Measurements from ENCODE around the gene TSC22D2. TPM values are rescaled to one million over a fixed set of nuclear protein-coding genes. Genes with fewer than 3 reads are reported as not detected.

TSC22D2 gene
- total and polyA plus RNA-seq, 2 donors (not counting 3 experiments of a cell fraction or from before 2014, with no cell fraction given): 7.6 to 43.9 TPM

- Histone ChIP-seq H3K4me2 (ENCODE audit: insufficient read depth, low read length) (peak overlapping the region; percentile 44), H3K9me3 (replicated peaks; ENCODE audit: control insufficient read depth, insufficient read depth, low read length) (no peaks in the 10 kb centered on the region), H3K79me2 (ENCODE audit: control insufficient read depth, insufficient read depth, low read length) (peaks cover 52% of the 10 kb centered on the region), H2AFZ (ENCODE audit: low read depth, low read length) (no peak overlapping the region), H4K20me1 (replicated peaks; ENCODE audit: control insufficient read depth, extremely low read depth, insufficient read depth, low read length) (peaks cover 13% of the 10 kb centered on the region), H3K36me3 (ENCODE audit: control insufficient read depth in 2 of 2, extremely low read depth in 1 of 2, insufficient read depth in 2 of 2, low read length in 2 of 2) (peaks cover 0 to 3% of the 10 kb centered on the region in 2 experiments), H3K27ac (ENCODE audit: insufficient read depth, low read depth, low read length) (peak overlapping the region; percentile 100), H3K9ac (replicated peaks; ENCODE audit: extremely low read depth, insufficient read depth, low read length) (peak overlapping the region; percentile 96), H3K27me3 (ENCODE audit: control insufficient read depth in 2 of 2, insufficient read depth in 2 of 2, low read length in 2 of 2) (no peaks in the 10 kb centered on the region), H3K4me1 (ENCODE audit: control insufficient read depth, extremely low read depth, insufficient read depth, low read length) (peaks cover 16% of the 10 kb centered on the region), H3K4me3 (replicated peaks in 1 of 3; ENCODE audit: insufficient read depth in 1 of 3, low read depth in 1 of 3, low read length in 3 of 3) (peak overlapping the region; percentile 43 to 99 (median 80)), H3K9me1 (replicated peaks; ENCODE audit: control insufficient read depth, extremely low read depth, insufficient read depth, low read length) (no peaks in the 10 kb centered on the region)
- no peak for DNase-seq (ENCODE audit: low read depth, low spot score)
- intact Hi-C loops (cut with micrococcal nuclease): loop anchor here (1.0 to 5.0 kb wide), 3 partner anchors 40 to 193 kb away; partner anchors contain the start of gene SELENOT
- dilution Hi-C loops (cut with MboI; ENCODE audit: extremely low pct_ligation_motif_present, low sequenced_read_pairs): loop anchor here (25.0 kb wide), 1 partner anchor 172 kb away; no protein-coding TSS in a partner anchor
- POLR2A ChIA-PET: interaction anchor here (0.5 to 2.8 kb wide), 20 partner anchors 10 to 186 kb away, joined by 3 to 20 read pairs (median 4); partner anchors contain the start of genes EIF2A and SERP1
- BruUV-seq (replicated peaks): TSS peak; percentile 19
- CTCF ChIA-PET: interaction anchor here (0.9 to 10.0 kb wide), 26 partner anchors 9 to 442 kb away, joined by 3 to 219 read pairs (median 6); partner anchors contain the start of gene SERP1
- FAIRE-seq: no peak
- no peak for TF ChIP-seq GATA2 (IDR thresholded peaks at IDR 0.05; ENCODE audit: insufficient read depth, insufficient read length, low read depth, low read length)
- TF ChIP-seq CTCF (IDR thresholded peaks at IDR 0.05; ENCODE audit: extremely low read depth in 1 of 2, insufficient read depth in 1 of 2, low read depth in 1 of 2, low read length in 2 of 2): no peak
- no peak for TF ChIP-seq EZH2 (IDR thresholded peaks at IDR 0.05; ENCODE audit: borderline replicate concordance, low read depth, low read length, severe bottlenecking)
- no peak for TF ChIP-seq MAX (IDR thresholded peaks at IDR 0.05; ENCODE audit: insufficient read depth, insufficient read length)
- no peak for TF ChIP-seq POLR2AphosphoS5 (IDR thresholded peaks at IDR 0.05; ENCODE audit: insufficient read depth, low read depth, low read length)
- no peak for TF ChIP-seq POLR2A (IDR thresholded peaks at IDR 0.05; ENCODE audit: low read depth, low read length)
- no peak for TF ChIP-seq JUN (IDR thresholded peaks at IDR 0.05; ENCODE audit: borderline replicate concordance, insufficient read depth, insufficient read length, low read depth)
- no peak for TF ChIP-seq MYC (IDR thresholded peaks at IDR 0.05; ENCODE audit: low read depth, low read length)
- TF ChIP-seq FOS (IDR thresholded peaks at IDR 0.05; ENCODE audit: borderline replicate concordance, insufficient read depth, low read length): no peak
Measured at GRCh38 chr3:150409125-150409511, 1.0 kb downstream of the TSC22D2 start.

All from endothelial cell of umbilical vein (primary cell).